GM18499 (cell line): ENCODE measurements around the gene GDPD4.

Experiments
- ATAC-seq: cut with Tn5 transposase; IDR thresholded peaks from one replicate; pipeline ENCODE4 v1.9.1; 2021; ENCODE audit warnings: moderate number of reproducible peaks; ENCODE audit not compliant: insufficient read depth, unreplicated experiment

Gene GDPD4

DNA sequence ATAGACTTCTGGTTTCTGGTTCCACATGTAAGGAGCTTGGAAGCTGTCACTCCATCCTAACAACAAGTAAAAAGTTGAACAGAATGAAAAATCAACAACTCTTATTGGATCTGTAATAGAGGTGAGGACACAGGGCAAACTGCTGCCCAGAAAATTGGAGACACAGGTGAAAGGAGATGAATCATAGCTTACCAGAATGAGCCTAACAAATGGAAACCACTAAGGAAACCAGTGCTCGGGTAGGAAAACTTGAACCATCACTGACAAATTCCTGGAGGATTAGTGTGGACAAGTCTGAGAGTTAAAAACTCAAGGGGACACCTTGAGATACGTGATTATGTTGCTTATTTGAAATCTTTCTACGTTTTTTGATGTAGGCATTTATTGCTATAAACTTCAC lies 52.1 kb downstream of the GDPD4 start:
- ATAC-seq: no peak

DNA sequence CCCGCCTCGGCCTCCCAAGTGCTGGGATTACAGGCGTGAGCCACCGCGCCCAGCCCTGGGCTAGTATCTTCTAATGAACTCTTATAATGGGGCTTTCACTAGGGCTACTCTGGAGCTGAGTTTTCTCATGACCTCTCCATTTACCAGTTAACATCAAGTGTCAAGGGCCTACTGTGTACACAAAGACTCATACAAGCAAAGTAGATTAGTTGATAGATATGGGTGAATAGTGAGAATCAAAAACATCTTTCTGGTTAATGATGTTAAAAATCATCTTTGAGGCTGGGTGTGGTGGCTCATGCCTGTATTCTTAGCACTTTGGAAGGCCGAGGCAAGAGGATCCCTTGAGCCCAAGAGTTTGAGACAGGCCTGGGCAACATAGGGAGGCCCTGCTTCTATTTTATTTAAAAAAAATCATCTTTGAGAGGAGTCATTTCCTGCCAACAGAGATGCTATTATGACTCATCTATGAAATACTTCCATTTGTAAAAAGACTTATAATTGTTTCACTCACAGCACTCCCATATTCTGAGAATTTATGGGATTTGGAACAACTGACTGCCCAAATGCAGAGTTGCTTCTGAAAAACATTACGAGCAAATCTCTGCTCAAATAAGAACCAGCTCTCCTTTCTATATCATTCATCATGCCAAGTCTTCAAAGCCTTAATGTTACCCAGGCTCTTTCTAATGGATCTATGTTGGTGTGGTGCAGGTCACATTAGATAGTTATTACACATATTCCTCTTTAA lies 57.0 kb downstream of the GDPD4 start:
- ATAC-seq: no peak

DNA sequence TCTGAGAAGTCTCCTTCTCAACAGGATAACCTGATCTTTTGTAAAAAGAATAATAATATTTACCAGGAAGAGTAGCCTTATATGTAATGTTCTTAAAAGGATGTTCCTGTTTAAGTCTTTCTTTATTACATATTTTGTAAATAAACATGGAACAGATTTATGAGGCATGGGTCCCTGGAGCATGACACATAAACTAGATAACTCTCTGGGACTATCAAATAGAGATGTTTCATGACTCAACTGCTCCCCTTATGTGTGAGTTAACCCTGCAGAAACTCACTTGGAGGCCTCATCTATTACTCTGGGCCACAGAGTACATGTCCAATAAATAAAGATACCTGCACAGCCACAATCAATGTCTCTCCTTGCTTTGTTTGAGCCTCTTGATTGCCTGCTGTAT lies 64.6 kb downstream of the GDPD4 start:
- no peak for ATAC-seq

DNA sequence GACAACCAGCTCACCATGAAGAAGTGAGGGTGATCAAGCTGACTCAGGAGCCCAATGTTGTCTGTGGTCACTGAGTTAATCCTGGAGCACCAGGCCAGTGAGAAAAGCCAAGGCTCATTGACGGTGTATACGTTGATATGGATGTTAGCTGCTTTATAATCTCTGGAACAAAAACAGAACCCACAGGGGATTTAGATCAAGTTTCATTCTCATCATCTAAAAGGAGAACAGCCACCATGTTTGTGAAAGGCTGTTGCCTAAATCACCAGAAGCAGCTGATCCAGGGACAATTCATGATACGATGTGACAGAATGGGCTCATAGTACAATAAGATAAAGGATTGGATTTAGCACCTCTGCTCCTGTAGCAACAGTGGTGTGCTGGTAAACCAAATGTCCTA lies 68.5 kb downstream of the GDPD4 start:
- ATAC-seq: no peak

GRCh38 chr11:77232242-77232641 lies 69.2 kb downstream of the GDPD4 start:
- no peak for ATAC-seq

DNA sequence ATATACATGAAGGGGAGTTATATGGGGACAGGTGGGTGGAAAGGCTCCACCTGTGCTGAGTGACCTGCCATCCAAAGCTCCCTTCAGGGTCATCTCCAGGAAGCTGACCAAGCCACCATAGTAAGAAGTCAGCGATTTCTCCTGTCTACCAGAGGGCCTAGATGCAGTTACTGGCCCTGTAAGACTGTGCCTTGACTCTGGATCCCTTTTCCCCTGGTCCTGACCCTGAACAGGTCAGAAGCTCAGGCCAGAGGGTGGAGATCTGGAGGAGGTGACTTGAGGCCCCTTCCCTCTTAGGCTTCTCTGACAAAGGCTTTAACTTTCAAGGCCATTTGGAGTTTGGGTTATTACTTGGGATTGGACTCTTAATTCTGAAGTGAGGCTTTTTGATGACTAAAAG lies 69.7 kb downstream of the GDPD4 start:
- ATAC-seq: no peak

DNA sequence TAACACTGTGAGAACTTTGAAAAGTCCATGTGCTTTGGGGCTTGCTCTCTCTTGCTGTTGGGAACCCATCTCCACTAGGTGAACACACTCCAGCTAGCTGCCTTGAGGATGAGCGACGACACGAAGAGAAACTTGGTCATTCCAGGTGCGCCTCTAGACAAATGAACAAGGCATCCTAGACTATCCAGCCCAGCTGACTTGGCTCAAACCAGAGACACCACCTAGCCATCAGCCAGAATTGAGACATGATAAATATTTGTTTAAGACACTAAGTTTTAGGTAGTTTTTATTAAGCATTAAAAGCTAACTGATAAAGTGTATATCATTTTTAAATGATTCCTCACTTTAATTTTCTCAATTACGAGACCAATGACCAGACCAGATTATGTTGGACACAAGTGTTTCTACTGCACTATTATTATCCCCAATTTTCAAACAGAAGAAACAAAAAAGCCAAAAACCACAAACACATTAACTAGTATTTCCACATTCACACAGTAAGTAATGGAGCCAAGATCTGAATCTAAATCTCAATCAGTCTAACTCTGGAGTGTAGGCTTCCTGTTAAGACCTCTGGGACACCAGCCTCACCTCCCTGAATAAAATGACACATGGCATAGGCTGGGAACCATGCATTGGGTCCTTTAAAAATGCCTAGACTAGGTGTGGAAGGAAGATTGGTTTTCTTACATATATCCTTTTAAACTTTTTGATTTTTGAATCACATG lies 70.4 kb downstream of the GDPD4 start:
- ATAC-seq: no peak

GRCh38 chr11:77223797-77224196 lies 77.7 kb downstream of the GDPD4 start:
- ATAC-seq: no peak

- no peak for ATAC-seq
Measured at GRCh38 chr11:77217156-77217555, 84.3 kb downstream of the GDPD4 start.

DNA sequence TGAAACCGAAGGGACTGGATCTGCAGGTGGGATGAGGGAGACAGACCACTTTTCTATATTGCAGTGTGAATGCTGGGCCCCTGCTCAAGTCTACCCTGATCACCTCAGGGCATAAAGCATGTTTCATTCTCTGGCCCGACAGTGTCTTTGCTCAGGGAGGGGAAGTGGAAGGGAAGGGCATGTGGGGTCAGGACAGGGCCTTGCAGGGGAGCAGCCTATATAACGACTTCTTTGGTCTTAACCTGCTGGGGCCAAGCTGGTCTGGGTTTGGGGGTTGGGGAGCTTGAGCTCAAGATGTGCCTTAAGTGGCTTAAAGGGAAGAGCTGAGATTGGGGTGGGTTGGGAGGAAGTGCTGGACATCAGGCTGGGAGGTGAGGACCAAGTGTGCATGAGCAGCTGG lies 86.4 kb downstream of the GDPD4 start:
- ATAC-seq: no peak

DNA sequence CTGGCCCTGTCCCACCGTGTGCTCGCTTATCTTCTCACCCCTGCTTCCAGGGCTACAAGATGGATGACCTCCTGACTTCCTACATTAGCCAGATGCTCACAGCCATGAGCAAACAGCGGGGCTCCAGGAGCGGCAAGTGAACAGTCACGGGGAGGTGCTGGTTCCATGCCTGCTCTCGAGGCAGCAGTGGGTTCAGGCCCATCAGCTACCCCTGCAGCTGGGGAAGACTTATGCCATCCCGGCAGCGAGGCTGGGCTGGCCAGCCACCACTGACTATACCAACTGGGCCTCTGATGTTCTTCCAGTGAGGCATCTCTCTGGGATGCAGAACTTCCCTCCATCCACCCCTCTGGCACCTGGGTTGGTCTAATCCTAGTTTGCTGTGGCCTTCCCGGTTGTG lies 86.9 kb downstream of the GDPD4 start:
- ATAC-seq: no peak

DNA sequence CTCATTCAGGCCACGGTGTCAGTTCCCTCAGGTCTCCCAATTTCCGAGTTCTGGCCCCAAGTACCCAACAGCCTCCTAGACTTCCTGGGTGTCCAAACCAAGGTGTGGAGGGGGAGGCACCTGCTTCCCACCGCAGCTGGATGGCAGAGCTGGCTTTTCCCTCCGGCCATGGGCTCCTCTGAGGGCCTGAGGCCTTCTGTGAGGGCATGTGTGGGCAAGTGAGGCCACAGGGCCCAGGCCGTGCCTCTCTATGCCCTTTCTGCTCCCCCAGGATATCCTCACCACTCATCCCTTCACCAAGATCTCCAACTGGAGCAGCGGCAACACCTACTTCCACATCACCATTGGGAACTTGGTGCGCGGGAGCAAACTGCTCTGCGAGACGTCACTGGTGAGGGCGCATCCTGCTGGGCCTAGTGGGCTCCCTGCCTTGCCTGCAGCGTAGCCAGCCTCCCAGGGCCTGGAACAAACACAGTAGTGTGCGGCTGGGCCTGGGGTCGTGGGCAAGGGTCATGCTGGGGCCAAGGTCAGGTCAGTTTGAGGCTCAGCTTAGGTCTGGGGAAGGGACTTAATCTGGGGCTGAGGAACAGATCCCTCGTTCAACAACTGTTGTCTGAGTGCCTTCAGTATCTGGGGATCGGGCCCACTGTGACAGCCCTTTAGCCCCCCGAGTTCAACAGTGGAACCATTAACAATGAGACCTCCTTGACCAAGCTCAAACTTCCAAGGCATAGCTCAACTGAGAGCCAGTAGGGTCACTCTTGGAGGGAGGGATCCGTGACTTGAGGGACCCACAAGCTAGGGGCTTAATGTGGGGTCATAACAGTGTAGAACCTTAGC lies 87.7 kb downstream of the GDPD4 start:
- ATAC-seq: no peak

DNA sequence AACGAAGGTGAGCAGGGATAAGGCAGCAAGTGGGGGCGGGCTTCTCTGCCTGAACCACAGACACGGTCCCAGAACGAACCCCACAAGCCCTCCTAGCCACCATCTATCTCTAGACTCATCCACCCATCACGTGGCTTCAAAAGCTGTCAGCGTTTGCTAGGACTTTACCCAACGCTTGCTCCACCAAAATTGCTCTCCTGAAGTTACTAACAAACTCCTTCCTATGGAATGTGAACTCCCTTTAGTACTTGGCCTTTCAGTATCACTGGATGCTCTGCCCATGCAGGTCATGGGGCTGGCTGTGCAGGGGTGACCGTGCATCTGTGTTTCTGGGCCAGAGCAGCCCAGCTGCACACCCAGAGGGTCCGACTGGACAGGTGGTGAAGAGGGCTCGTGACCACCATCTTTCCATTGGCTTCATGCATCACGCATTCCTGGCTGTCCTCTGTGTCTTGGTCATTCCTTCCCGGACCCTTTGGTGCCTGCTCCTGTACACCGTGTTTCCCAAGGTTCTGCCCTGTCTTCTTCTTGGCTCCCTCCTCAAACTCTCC lies 88.4 kb downstream of the GDPD4 start:
- no peak for ATAC-seq

DNA sequence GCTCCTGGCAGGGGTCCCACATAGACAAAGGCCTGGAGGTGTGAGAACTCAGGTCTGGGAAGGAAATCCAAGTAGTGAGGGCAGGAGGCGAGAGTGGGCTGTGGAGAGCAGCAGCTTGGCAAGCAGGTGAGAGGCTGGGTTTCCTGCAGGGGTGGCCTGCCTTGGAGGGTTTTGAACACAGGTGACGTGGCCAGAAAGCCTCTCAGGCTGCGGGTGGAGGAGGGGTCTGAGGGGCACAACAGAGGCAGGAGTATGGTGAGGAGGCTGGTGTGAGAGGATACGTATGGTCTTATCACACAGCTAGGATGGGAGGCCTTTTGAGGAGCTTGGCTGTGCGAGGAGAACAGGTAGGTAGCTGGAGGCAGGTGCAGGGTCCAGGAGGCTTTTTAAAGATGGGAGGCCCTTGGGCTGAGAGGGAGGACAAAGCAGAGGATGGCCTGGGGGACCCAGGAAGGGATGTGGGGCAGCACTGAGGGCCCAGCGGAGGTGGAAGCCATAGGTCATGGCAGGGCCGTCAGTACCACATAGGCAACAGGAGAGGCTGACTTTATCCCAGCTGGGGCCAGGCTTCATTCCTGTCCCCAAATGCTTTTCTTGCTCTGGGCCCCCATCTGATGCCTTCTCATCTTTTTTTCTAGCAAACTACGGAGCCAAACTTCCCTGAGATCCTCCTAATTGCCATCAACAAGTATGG lies 89.0 kb downstream of the GDPD4 start:
- ATAC-seq: no peak

DNA sequence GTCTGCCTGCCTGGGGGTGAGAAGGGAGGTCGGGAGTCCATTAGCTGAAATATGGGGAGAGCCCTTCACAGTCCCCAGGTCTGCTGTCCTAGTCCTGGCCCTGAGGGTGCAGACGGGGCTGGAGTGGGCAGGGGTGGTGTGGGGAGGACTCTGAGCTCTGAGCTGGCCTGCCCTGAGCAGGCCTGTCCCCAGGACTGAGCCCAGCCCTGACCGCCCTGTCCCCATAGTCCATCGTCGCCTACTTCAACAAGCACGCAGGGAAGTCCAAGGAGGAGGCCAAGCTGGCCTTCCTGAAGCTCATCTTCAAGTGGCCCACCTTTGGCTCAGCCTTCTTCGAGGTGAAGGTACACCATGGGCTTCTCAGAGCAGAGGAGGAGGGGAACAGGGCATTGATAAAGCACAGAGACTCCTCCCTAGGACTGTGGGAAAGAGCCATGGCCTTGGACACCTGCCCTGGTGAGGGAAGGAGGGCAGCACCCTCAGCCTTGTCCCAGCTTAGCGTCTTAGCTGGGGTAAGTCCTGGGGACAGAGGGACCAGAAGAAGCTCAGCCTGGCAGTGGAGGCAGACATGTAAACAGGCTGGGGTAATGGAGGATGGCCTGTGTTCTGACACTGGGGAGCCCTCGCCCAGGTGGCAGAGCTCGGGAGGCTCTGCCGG lies 89.8 kb downstream of the GDPD4 start:
- no peak for ATAC-seq

DNA sequence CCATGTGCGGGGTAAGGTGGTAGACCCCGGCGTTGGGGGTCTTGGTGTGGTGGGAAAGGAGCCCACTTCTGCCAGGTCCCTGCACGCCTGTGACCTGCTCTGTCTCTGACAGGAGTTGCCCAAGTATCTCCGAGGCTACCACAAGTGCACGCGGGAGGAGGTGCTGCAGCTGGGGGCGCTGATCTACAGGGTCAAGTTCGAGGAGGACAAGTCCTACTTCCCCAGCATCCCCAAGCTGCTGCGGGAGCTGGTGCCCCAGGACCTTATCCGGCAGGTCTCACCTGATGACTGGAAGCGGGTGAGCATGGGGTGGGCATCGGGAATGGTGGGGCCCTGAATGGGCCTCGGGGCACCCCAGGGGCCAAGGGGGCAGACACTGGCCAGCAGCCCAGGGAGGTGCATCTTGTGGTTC lies 90.4 kb downstream of the GDPD4 start:
- no peak for ATAC-seq

- ATAC-seq: no peak
Measured at GRCh38 chr11:77209663-77210062, 91.8 kb downstream of the GDPD4 start.

DNA sequence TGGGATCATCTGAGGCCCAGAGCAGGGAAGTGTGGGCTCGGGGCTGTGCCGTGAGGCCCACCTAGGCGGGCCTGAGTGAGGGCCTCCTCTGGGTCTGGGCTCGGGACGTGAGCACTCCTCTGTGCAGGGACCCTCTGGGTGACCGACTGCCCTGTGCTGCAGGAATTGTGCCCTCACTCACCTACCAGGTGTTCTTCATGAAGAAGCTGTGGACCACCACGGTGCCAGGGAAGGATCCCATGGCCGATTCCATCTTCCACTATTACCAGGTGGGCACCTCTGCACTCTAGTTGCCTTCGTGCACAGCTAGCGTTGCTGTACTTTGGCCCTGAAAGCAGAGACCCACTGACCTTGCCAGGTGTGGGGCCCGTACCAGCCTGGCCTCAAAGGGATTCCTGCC lies 93.0 kb downstream of the GDPD4 start:
- no peak for ATAC-seq

DNA sequence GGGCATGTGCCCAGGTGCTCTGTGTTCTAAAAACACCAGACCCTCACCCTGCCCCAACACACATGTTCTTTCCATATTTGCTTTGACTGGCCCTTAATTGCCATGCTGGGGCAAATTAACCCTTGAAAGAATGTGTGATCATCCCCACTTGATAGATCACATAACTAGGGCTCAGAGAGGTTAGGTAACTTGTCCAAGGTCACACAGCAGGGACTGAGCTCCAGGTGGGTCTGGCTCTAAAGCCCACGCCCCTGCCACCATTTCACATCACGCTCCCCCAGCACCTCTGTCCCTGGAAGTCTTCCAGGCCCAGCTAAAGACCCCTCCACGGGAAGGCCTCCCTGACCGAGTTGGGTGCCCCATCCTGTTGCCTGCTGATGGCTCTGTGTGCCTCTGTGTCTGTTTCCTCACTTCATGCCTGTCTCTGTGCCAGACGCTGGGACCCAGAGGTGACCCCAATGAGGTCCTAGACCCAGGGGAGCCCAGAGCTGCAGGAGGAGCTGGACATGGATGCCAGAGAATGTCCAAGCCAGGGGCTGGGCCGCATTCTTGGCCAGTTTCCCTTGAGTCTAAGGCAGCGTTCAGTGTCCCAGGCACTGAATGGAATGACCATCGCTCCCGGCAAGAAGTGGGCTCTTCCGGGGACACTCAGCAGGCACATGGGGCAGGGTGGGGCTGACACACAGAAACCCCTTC lies 93.7 kb downstream of the GDPD4 start:
- ATAC-seq: no peak
